ENCODE results near the gene AQP7.

Gene AQP7

GRCh38 chr9:33378121-33378795 is 24.1 kb downstream of the AQP7 start:
- CTCF ChIA-PET: interaction anchor here (1.0 to 2.0 kb wide), 4 partner anchors 13 to 343 kb away, joined by 3 to 5 read pairs (median 3); no protein-coding TSS in a partner anchor

DNA sequence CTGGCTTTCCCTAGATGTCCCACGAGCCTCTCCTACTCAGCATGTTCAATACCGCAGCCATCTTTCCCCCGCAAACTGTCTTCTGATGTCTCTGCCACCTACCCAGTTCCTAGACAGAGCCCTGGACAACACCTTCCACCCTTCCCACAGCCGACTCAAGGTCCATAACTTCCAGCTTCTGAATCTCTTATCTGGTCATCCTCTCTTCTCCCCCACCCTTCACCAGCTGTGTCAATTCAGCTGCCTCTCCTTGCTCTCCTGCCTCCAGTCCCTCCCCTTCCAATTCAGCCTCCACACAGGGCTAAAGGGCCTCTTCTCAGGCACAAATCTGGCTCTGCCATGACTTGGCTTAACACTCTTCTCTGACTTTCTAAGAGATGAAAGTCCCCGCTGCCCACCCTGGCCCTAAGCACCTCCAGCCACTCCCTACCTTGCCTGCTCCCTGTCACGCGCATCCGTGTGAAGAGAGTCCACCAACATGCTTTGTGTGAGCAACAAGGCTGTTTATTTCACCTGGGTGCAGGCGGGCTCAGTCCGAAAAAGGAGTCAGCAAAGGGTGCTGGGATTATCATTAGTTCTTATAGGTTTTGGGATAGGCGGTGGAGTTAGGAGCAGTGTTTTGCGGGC is 25.2 kb downstream of the AQP7 start:
- Histone ChIP-seq H3K4me1 (ENCODE audit: control insufficient read depth, insufficient read depth, low read length) (no peaks in the 10 kb centered on the region), H3K27ac (ENCODE audit: extremely low read depth, low read depth, low read length) (no peak overlapping the region), H3K9me3 (ENCODE audit: control insufficient read depth, insufficient read depth, low read depth, low read length) (no peaks in the 10 kb centered on the region), H3K4me3 (ENCODE audit: low read depth, low read length) (no peak overlapping the region), H3K36me3 (ENCODE audit: control insufficient read depth in 2 of 2, insufficient read depth in 1 of 2, low read length in 2 of 2) (peaks cover 0 to 5% of the 10 kb centered on the region in 2 experiments; a peak in 1 of 3 replicates)
- no peak for TF ChIP-seq ZNF555 (tag by site-specific recombination; conservative IDR thresholded peaks at IDR 0.05)
- TF ChIP-seq EGR2 (tag by site-specific recombination; IDR thresholded peaks at IDR 0.05; ENCODE audit: low read depth): peak; percentile 82
- TF ChIP-seq REPIN1 (tag by site-specific recombination; IDR thresholded peaks at IDR 0.05; ENCODE audit: low read depth): no peak
- TF ChIP-seq ZNF2 (tag by site-specific recombination; IDR thresholded peaks at IDR 0.05): no peak
- TF ChIP-seq ZFHX2 (tag by site-specific recombination; conservative IDR thresholded peaks at IDR 0.05): peak; percentile 9; the same call in 1 of the 2 replicates
- CTCF ChIA-PET: interaction anchor here (0.6 to 2.0 kb wide), 7 partner anchors 14 to 97 kb away, joined by 3 to 5 read pairs (median 3); partner anchors contain the start of gene NOL6
- POLR2A ChIA-PET: no interaction called here

More at GRCh38 chr9:33378121-33378795, 24.1 kb downstream of the AQP7 start:
- H3K36me3 ChIP-seq (ENCODE audit: control insufficient read depth in 2 of 2, insufficient read depth in 1 of 2, low read length in 2 of 2): no peaks in the 10 kb centered on the region
- no peak overlapping the region for H3K27ac ChIP-seq (ENCODE audit: extremely low read depth, low read depth, low read length)
- POLR2A ChIA-PET: no interaction called here
- no peaks in the 10 kb centered on the region for H3K9me3 ChIP-seq (ENCODE audit: control insufficient read depth, insufficient read depth, low read depth, low read length)
- no peak for TF ChIP-seq WT1 (tag by site-specific recombination; IDR thresholded peaks at IDR 0.05)
- TF ChIP-seq, protein P1, sequence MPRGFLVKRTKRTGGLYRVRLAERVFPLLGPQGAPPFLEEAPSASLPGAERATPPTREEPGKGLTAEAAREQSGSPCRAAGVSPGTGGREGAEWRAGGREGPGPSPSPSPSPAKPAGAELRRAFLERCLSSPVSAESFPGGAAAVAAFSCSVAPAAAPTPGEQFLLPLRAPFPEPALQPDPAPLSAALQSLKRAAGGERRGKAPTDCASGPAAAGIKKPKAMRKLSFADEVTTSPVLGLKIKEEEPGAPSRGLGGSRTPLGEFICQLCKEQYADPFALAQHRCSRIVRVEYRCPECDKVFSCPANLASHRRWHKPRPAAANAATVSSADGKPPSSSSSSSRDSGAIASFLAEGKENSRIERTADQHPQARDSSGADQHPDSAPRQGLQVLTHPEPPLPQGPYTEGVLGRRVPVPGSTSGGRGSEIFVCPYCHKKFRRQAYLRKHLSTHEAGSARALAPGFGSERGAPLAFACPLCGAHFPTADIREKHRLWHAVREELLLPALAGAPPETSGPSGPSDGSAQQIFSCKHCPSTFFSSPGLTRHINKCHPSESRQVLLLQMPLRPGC (tag by site-specific recombination; IDR thresholded peaks at IDR 0.05): no peak
- TF ChIP-seq ZNF114 (tag by site-specific recombination; IDR thresholded peaks at IDR 0.05): no peak
- no peak for TF ChIP-seq HOXA7 (CRISPR knock-in tag; IDR thresholded peaks at IDR 0.05; ENCODE audit: borderline replicate concordance)
- no peak for TF ChIP-seq ZNF214 (tag by site-specific recombination; IDR thresholded peaks at IDR 0.05; ENCODE audit: borderline replicate concordance)
- TF ChIP-seq, protein P2, sequence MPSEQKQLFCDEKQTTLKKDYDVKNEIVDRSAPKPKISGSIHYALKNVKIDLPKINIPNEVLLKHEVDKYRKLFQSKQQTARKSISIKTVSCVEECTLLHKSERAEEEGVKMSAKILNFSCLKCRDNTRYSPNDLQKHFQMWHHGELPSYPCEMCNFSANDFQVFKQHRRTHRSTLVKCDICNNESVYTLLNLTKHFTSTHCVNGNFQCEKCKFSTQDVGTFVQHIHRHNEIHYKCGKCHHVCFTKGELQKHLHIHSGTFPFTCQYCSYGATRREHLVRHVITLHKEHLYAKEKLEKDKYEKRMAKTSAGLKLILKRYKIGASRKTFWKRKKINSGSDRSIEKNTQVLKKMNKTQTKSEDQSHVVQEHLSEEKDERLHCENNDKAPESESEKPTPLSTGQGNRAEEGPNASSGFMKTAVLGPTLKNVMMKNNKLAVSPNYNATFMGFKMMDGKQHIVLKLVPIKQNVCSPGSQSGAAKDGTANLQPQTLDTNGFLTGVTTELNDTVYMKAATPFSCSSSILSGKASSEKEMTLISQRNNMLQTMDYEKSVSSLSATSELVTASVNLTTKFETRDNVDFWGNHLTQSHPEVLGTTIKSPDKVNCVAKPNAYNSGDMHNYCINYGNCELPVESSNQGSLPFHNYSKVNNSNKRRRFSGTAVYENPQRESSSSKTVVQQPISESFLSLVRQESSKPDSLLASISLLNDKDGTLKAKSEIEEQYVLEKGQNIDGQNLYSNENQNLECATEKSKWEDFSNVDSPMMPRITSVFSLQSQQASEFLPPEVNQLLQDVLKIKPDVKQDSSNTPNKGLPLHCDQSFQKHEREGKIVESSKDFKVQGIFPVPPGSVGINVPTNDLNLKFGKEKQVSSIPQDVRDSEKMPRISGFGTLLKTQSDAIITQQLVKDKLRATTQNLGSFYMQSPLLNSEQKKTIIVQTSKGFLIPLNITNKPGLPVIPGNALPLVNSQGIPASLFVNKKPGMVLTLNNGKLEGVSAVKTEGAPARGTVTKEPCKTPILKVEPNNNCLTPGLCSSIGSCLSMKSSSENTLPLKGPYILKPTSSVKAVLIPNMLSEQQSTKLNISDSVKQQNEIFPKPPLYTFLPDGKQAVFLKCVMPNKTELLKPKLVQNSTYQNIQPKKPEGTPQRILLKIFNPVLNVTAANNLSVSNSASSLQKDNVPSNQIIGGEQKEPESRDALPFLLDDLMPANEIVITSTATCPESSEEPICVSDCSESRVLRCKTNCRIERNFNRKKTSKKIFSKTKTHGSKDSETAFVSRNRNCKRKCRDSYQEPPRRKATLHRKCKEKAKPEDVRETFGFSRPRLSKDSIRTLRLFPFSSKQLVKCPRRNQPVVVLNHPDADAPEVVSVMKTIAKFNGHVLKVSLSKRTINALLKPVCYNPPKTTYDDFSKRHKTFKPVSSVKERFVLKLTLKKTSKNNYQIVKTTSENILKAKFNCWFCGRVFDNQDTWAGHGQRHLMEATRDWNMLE (tag by site-specific recombination; conservative IDR thresholded peaks at IDR 0.05; ENCODE audit: low read depth): no peak
- TF ChIP-seq ZNF544 (tag by site-specific recombination; IDR thresholded peaks at IDR 0.05): no peak
- TF ChIP-seq ZNF335 (tag by site-specific recombination; conservative IDR thresholded peaks at IDR 0.05): no peak
- no peak for TF ChIP-seq PBX3 (CRISPR knock-in tag; IDR thresholded peaks at IDR 0.05)
- no peak for TF ChIP-seq ZNF571 (tag by site-specific recombination; IDR thresholded peaks at IDR 0.05)
- no peak for TF ChIP-seq ZNF394 (tag by site-specific recombination; IDR thresholded peaks at IDR 0.05; ENCODE audit: borderline replicate concordance)
- TF ChIP-seq ZNF768 (tag by site-specific recombination; IDR thresholded peaks at IDR 0.05): no peak
- no peak for TF ChIP-seq ZNF660 (tag by site-specific recombination; IDR thresholded peaks at IDR 0.05)
- TF ChIP-seq KLF7 (tag by site-specific recombination; IDR thresholded peaks at IDR 0.05; ENCODE audit: borderline replicate concordance): no peak
- H3K4me1 ChIP-seq (ENCODE audit: control insufficient read depth, insufficient read depth, low read length): no peaks in the 10 kb centered on the region
- H3K4me3 ChIP-seq (ENCODE audit: low read depth, low read length): no peak overlapping the region

Data from HEK293 (cell line).